GM23338 (cell line): ENCODE measurements around the gene SPCS1. TPM values are rescaled to one million over a fixed set of nuclear protein-coding genes. Genes with fewer than 3 reads are reported as not detected.

ENCODE experiments used
- ATAC-seq: fragments of 200-7000 bp; cut with Tn5 transposase; 3 replicates; pipeline ENCODE4 v1.9.1; 2020
- DNase-seq: peaks from one replicate; pipeline ENCODE4 v3.0.0-alpha.2; 2015; ENCODE audit warnings: low spot score
- H2AFZ ChIP-seq: fragments of 200-600 bp; sonication (generic); 2 replicates; pipeline ENCODE4 v1.8.0; 2016; ENCODE audit warnings: antibody characterized with exemption, mild to moderate bottlenecking, moderate library complexity
- H3F3A ChIP-seq: fragments of 200-600 bp; sonication (generic); replicated peaks from 2 replicates; pipeline ENCODE4 v1.8.0; 2017; ENCODE audit warnings: antibody characterized with exemption, mixed run types, low read depth
- H3K27ac ChIP-seq: fragments of 200-600 bp; sonication (generic); 2 replicates; pipeline ENCODE4 v1.6.1; 2016; ENCODE audit warnings: low read depth
- H3K27me3 ChIP-seq: fragments of 200-600 bp; sonication (generic); 2 replicates; pipeline ENCODE4 v1.8.0; 2016; ENCODE audit warnings: mild to moderate bottlenecking, mixed run types, moderate library complexity; ENCODE audit not compliant: insufficient read depth
- H3K36me3 ChIP-seq: fragments of 200-600 bp; sonication (generic); 2 replicates; pipeline ENCODE4 v1.8.0; 2016; ENCODE audit warnings: mild to moderate bottlenecking; ENCODE audit not compliant: insufficient read depth
- H3K4me1 ChIP-seq: fragments of 200-600 bp; sonication (generic); 2 replicates; pipeline ENCODE4 v1.8.0; 2016; ENCODE audit warnings: mild to moderate bottlenecking, moderate library complexity; ENCODE audit not compliant: insufficient read depth
- H3K4me2 ChIP-seq: fragments of 200-600 bp; sonication (generic); 2 replicates; pipeline ENCODE4 v1.7.1; 2017; ENCODE audit warnings: mixed run types
- H3K4me3 ChIP-seq: fragments of 200-600 bp; sonication (generic); 2 replicates; pipeline ENCODE4 v1.6.1; 2016; ENCODE audit warnings: mixed run types
- H3K79me2 ChIP-seq: fragments of 200-600 bp; sonication (generic); replicated peaks from 2 replicates; pipeline ENCODE4 v1.8.0; 2017; ENCODE audit warnings: mild to moderate bottlenecking; ENCODE audit not compliant: insufficient read depth
- H3K9me2 ChIP-seq: fragments of 200-600 bp; sonication (generic); 2 replicates; pipeline ENCODE4 v1.8.0; 2017; ENCODE audit not compliant: insufficient read depth
- H4K20me1 ChIP-seq: fragments of 200-600 bp; sonication (generic); replicated peaks from 2 replicates; pipeline ENCODE4 v1.8.0; 2017; ENCODE audit warnings: mild to moderate bottlenecking; ENCODE audit not compliant: insufficient read depth
- H3K27ac Mint-ChIP-seq: 2 replicates; pipeline ENCODE4 v1.8.0; 2020; ENCODE audit warnings: inconsistent platforms, mild to moderate bottlenecking, moderate library complexity, mixed read lengths
- H3K27me3 Mint-ChIP-seq: 3 replicates; pipeline ENCODE4 v1.8.0; 2022; ENCODE audit warnings: low read depth, mild to moderate bottlenecking, moderate library complexity, mixed read lengths, inconsistent platforms; ENCODE audit not compliant: insufficient read depth, poor library complexity
- H3K36me3 Mint-ChIP-seq: 3 replicates; pipeline ENCODE4 v1.8.0; 2021; ENCODE audit warnings: low read depth, mild to moderate bottlenecking, inconsistent platforms, moderate library complexity, mixed read lengths
- H3K4me1 Mint-ChIP-seq: 3 replicates; pipeline ENCODE4 v1.8.0; 2020; ENCODE audit warnings: mild to moderate bottlenecking, inconsistent platforms, mixed read lengths
- H3K4me3 Mint-ChIP-seq: 3 replicates; pipeline ENCODE4 v1.8.0; 2021; ENCODE audit warnings: moderate library complexity, mild to moderate bottlenecking, inconsistent platforms, mixed read lengths
- H3K9me3 Mint-ChIP-seq: 3 replicates; pipeline ENCODE4 v1.8.0; 2020; ENCODE audit warnings: moderate library complexity, mild to moderate bottlenecking, inconsistent platforms, mixed read lengths
- CREB1 ChIP-seq: fragments of 250-450 bp; sonication (Bioruptor Pico); IDR thresholded peaks from 2 replicates; pipeline ENCODE4 v1.5.0; 2020; ENCODE audit warnings: low read depth, mild to moderate bottlenecking, moderate library complexity
- ETS1 ChIP-seq: IDR thresholded peaks from 2 replicates; pipeline ENCODE4 v1.6.1; 2016; ENCODE audit warnings: antibody characterized with exemption
- EZH2 ChIP-seq: fragments of 200-600 bp; sonication (generic); IDR thresholded peaks from one replicate; pipeline ENCODE4 v1.8.0; 2017; ENCODE audit warnings: antibody characterized with exemption, mild to moderate bottlenecking, low read depth; ENCODE audit not compliant: unreplicated experiment
- EZH2phosphoT487 ChIP-seq: fragments of 200-600 bp; sonication (generic); IDR thresholded peaks from one replicate; pipeline ENCODE4 v1.8.1; 2018; ENCODE audit warnings: antibody characterized with exemption; ENCODE audit not compliant: unreplicated experiment
- JUNB ChIP-seq: IDR thresholded peaks from one replicate; pipeline ENCODE4 v1.6.1; 2016; ENCODE audit warnings: antibody characterized with exemption; ENCODE audit not compliant: unreplicated experiment
- NANOG ChIP-seq: IDR thresholded peaks from 2 replicates; pipeline ENCODE4 v1.6.1; 2016; ENCODE audit warnings: antibody characterized with exemption, borderline replicate concordance
- REST ChIP-seq: IDR thresholded peaks from one replicate; pipeline ENCODE4 v1.6.1; 2018; ENCODE audit warnings: antibody characterized with exemption; ENCODE audit not compliant: unreplicated experiment
- STAT1 ChIP-seq: IDR thresholded peaks from one replicate; pipeline ENCODE4 v1.6.1; 2016; ENCODE audit warnings: antibody characterized with exemption; ENCODE audit not compliant: unreplicated experiment
- ZNF114 ChIP-seq: fragments of 250-450 bp; sonication (Bioruptor Pico); IDR thresholded peaks from 2 replicates; pipeline ENCODE4 v1.5.0; 2020; ENCODE audit warnings: mild to moderate bottlenecking, moderate library complexity
- ZNF331 ChIP-seq: fragments of 250-450 bp; sonication (Bioruptor Pico); IDR thresholded peaks from 2 replicates; pipeline ENCODE4 v1.5.0; 2020; ENCODE audit warnings: low read depth, mild to moderate bottlenecking, moderate library complexity
- ZNF462 ChIP-seq: fragments of 250-450 bp; sonication (Bioruptor Pico); IDR thresholded peaks from 2 replicates; pipeline ENCODE4 v1.5.0; 2020; ENCODE audit warnings: mild to moderate bottlenecking, moderate library complexity
- polyA plus RNA-seq: library from polyadenylated mRNA; unstranded; fragments of >200 nt; fragmentation: Nextera tagmentation; extraction: Ambion mirVana; gene quantifications from 2 replicates; pipeline ENCODE4 v1.2.1, GENCODE V29; 2016
- total RNA-seq: library from RNA; depleted of rRNA; stranded (reverse); fragments of >200 nt; shearing (Covaris generic); gene quantifications from 2 replicates; pipeline ENCODE4 v1.2.3, GENCODE V29; 2014

Gene SPCS1
- total and polyA plus RNA-seq, 2 experiments from 2014 or later = 165 to 288 TPM

- TF ChIP-seq CREB1 = no peak
- TF ChIP-seq EZH2phosphoT487 = no peak
- Mint-ChIP-seq H3K9me3 (no peaks in the 10 kb centered on the region), H3K4me3 (no peak overlapping the region), H3K36me3 (peaks cover 3% of the 10 kb centered on the region), H3K27ac (no peak overlapping the region), H3K27me3 (peaks cover 11% of the 10 kb centered on the region), H3K4me1 (peaks cover 12% of the 10 kb centered on the region)
- H3K27ac ChIP-seq = no peak overlapping the region
- no peaks in the 10 kb centered on the region for H3K79me2 ChIP-seq
- H3K4me3 ChIP-seq = no peak overlapping the region
- no peak overlapping the region for H2AFZ ChIP-seq
- DNase-seq (no peak), ATAC-seq (no peak)
- H4K20me1 ChIP-seq = no peaks in the 10 kb centered on the region
- H3F3A ChIP-seq = peaks cover 6% of the 10 kb centered on the region; the same call in 1 of the 2 replicates
- no peaks in the 10 kb centered on the region for H3K27me3 ChIP-seq
- no peak overlapping the region for H3K4me2 ChIP-seq
- H3K9me2 ChIP-seq = no peaks in the 10 kb centered on the region
- H3K36me3 ChIP-seq = no peaks in the 10 kb centered on the region
- peaks cover 7% of the 10 kb centered on the region; the same call in 1 of the 2 replicates for H3K4me1 ChIP-seq
Observed at GRCh38 chr3:52719618-52720017, 13.7 kb downstream of the SPCS1 start.

GRCh38 chr3:52721002-52721729 is 15.3 kb downstream of the SPCS1 start:
- Mint-ChIP-seq H3K4me1 (peaks cover 3% of the 10 kb centered on the region; the same call in 1 of the 3 replicates), H3K27ac (no peak overlapping the region), H3K4me3 (no peak overlapping the region), H3K36me3 (peaks cover 7% of the 10 kb centered on the region), H3K27me3 (peaks cover 11% of the 10 kb centered on the region), H3K9me3 (no peaks in the 10 kb centered on the region; the same call in 2 of the 3 replicates)
- no peak overlapping the region for H3K4me2 ChIP-seq
- H3K4me3 ChIP-seq = no peak overlapping the region
- H3K4me1 ChIP-seq = no peaks in the 10 kb centered on the region
- no peak overlapping the region for H2AFZ ChIP-seq
- ATAC-seq (no peak), DNase-seq (no peak)
- H3K9me2 ChIP-seq = no peaks in the 10 kb centered on the region
- H3K79me2 ChIP-seq = no peaks in the 10 kb centered on the region
- H3K27me3 ChIP-seq = no peaks in the 10 kb centered on the region
- no peaks in the 10 kb centered on the region for H4K20me1 ChIP-seq
- no peak overlapping the region for H3K27ac ChIP-seq
- H3F3A ChIP-seq = no peaks in the 10 kb centered on the region
- H3K36me3 ChIP-seq = no peaks in the 10 kb centered on the region
- TF ChIP-seq NANOG = no peak
- TF ChIP-seq STAT1 = no peak
- no peak for TF ChIP-seq REST
- no peak for TF ChIP-seq ZNF114 (CRISPR knock-in tag)
- no peak for TF ChIP-seq JUNB
- no peak for TF ChIP-seq CREB1
- TF ChIP-seq ZNF462 (CRISPR knock-in tag) = no peak
- TF ChIP-seq EZH2 = no peak
- TF ChIP-seq ETS1 = no peak
- TF ChIP-seq ZNF331 (CRISPR knock-in tag) = no peak
